ENCODE measurements around the gene ALPI. TPM values are rescaled to one million over a fixed set of nuclear protein-coding genes. Genes with fewer than 3 reads are reported as not detected.

The ALPI gene
- total RNA-seq, 4 donors from 2014 or later: not detected

DNA sequence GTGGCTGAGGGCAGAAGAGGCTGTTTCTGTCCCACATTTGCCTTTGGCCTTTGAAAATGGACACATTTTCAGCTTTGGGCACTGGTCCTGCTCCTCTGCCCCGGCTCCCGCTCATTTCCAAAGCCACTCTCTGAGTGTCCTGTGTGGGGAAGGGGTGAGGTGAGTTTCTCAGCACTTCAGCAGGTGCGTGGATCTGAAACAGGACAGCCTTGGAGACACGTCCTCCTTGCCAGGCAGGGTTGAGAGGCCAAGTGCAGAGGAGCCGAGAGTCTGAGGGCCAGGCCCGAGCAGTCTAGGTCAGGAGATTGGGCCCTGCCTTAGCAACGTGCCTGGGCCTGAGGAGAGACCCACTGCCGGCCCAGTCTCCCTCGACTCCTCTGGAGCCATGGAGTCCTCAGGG is 21.9 kb upstream of the ALPI start:
- H3K4me3 ChIP-seq: no peak overlapping the region
- no peaks in the 10 kb centered on the region for H3K4me1 ChIP-seq
- no peak overlapping the region for H3K27ac ChIP-seq
- DNase-seq: no peak
- WGBS, 2 donors: 100% methylated on average over 3 of the region's 9 CpGs; no CpG with 5 or more reads in 1 of the 2 donors
- intact Hi-C loops (cut with DNase I): loop anchor here (10.0 kb wide), 1 partner anchor 529 kb away; no protein-coding TSS in a partner anchor
- H3K9me3 ChIP-seq: no peaks in the 10 kb centered on the region
- TF ChIP-seq, protein P1, sequence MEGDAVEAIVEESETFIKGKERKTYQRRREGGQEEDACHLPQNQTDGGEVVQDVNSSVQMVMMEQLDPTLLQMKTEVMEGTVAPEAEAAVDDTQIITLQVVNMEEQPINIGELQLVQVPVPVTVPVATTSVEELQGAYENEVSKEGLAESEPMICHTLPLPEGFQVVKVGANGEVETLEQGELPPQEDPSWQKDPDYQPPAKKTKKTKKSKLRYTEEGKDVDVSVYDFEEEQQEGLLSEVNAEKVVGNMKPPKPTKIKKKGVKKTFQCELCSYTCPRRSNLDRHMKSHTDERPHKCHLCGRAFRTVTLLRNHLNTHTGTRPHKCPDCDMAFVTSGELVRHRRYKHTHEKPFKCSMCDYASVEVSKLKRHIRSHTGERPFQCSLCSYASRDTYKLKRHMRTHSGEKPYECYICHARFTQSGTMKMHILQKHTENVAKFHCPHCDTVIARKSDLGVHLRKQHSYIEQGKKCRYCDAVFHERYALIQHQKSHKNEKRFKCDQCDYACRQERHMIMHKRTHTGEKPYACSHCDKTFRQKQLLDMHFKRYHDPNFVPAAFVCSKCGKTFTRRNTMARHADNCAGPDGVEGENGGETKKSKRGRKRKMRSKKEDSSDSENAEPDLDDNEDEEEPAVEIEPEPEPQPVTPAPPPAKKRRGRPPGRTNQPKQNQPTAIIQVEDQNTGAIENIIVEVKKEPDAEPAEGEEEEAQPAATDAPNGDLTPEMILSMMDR (IDR thresholded peaks at IDR 0.05): no peak
- TF ChIP-seq POLR2A (IDR thresholded peaks at IDR 0.05): no peak
- H3K36me3 ChIP-seq: no peaks in the 10 kb centered on the region
- H3K27me3 ChIP-seq: peaks cover 0 to 18% (median 0%) of the 10 kb centered on the region in 4 donors

DNA sequence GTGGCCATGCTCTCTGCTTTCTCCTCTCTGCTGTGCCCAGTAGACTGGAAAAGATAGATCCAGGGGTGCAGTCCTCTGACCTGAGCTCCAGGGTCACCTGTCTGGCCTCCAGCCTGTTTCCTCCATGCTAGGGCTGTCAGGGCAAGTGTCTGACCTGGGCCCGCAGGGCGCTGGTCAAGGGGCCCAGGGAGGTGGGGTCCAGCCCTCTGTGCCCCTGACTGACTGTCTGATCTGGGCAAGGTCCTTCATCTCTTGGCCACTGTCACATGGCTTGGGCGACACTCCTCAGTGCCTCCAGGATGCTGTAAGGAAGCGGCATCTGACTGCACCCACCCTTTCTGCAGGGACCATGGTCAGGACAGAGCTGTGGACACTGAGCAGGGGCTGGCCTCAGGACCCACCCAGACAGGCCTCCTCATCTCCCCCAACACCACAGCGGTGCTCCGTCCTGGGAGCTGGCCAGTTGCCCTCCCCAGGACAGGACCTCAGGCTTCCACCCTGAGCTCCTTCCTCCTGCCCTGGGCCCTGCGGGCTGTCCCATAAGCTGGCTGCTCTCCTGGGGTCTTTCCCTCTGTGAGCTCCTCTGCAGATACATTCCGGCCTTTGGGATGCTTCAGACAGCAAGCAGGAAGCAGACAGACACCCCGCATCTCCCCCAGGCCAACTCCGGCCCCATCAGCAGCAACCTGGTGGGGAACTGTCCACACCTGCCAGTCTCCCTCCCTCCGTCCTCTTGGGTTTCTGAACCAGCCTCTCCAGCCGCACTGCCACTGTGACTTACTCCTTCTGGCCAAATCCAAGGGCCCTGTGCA is 21.2 kb upstream of the ALPI start:
- Histone ChIP-seq H3K9me3 (no peaks in the 10 kb centered on the region), H3K4me3 (no peak overlapping the region), H3K27ac (no peak overlapping the region), H3K36me3 (no peaks in the 10 kb centered on the region), H3K4me1 (no peaks in the 10 kb centered on the region), H3K27me3 (peaks cover 0 to 22% (median 0%) of the 10 kb centered on the region in 4 donors)
- WGBS, 2 donors: 83 to 85% methylated on average over 5 of the region's 12 CpGs
- intact Hi-C loops (cut with DNase I): loop anchor here (10.0 kb wide), 1 partner anchor 530 kb away; no protein-coding TSS in a partner anchor
- DNase-seq: no peak
- TF ChIP-seq POLR2A (IDR thresholded peaks at IDR 0.05): no peak
- TF ChIP-seq, protein P1 (IDR thresholded peaks at IDR 0.05): no peak

DNA sequence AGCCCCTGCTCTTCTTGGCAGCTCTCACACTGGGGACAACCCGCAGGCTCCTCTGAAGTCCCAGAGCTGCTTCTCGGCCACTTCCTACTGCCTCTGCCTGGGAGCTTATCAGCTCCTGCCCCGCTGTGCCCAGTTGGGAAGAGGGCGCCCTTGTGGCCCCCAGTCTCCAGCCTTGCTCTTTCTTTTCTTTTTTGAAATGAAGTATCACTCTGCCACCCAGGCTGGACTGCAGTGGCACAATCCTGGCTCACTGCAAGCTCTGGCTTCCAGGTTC is 20.6 kb upstream of the ALPI start:
- TF ChIP-seq POLR2A (IDR thresholded peaks at IDR 0.05): no peak
- TF ChIP-seq, protein P1 (IDR thresholded peaks at IDR 0.05): no peak
- H3K27me3 ChIP-seq: peaks cover 0 to 22% (median 0%) of the 10 kb centered on the region in 4 donors
- H3K4me1 ChIP-seq: peaks cover 0 to 2% (median 0%) of the 10 kb centered on the region in 3 donors
- 80 to 90% methylated on average over 4 of the region's 4 CpGs for WGBS, 2 donors
- H3K27ac ChIP-seq: no peak overlapping the region
- no peak for DNase-seq
- no peak overlapping the region for H3K4me3 ChIP-seq
- no peaks in the 10 kb centered on the region for H3K36me3 ChIP-seq
- intact Hi-C loops (cut with DNase I): loop anchor here (10.0 kb wide), 1 partner anchor 531 kb away; no protein-coding TSS in a partner anchor
- no peaks in the 10 kb centered on the region for H3K9me3 ChIP-seq

DNA sequence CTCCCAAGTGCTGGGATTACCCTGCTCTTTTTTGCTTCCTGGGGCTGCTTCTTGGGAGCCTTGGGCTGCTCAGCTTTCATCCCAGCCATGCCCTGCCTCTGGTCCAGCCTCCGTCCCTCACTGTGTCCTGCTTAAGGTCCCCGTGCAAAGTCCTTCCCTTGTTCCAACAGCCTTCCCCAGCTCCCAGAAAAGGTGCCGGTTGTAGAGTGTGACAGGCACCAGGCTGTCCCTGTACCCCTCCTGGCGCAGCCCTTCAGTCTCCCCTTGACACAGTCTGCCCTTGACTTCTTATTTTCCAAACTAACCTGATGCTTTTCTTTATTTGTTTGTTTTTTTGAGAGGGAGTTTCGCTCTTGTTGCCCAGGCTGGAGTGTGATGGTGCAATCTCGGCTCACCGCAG is 20.1 kb upstream of the ALPI start:
- no peak for DNase-seq
- H3K4me1 ChIP-seq: peaks cover 0 to 5% (median 0%) of the 10 kb centered on the region in 3 donors
- no peaks in the 10 kb centered on the region for H3K36me3 ChIP-seq
- H3K9me3 ChIP-seq: no peaks in the 10 kb centered on the region
- H3K27me3 ChIP-seq: peaks cover 0 to 22% (median 0%) of the 10 kb centered on the region in 4 donors
- no peak overlapping the region for H3K4me3 ChIP-seq
- intact Hi-C loops (cut with DNase I): loop anchor here (10.0 kb wide), 1 partner anchor 531 kb away; no protein-coding TSS in a partner anchor
- TF ChIP-seq POLR2A (IDR thresholded peaks at IDR 0.05): no peak
- TF ChIP-seq, protein P1 (IDR thresholded peaks at IDR 0.05): no peak
- H3K27ac ChIP-seq: no peak overlapping the region
- WGBS, 2 donors: 83 to 84% methylated on average over 7 of the region's 7 CpGs

Data from esophagus squamous epithelium (tissue), 5 donors.